PFSK-1 (cell line): ENCODE results near the gene WDR86.

Experiments
- REST ChIP-seq, 2 experiments: IDR thresholded peaks; 2 replicates each; pipeline versions ENCODE4 v1.6.1 to v1.8.0; 2011 to 2012; ENCODE audit warnings: low read depth in 2 of 2, low read length in 2 of 2, control low read depth in 1 of 2, inconsistent platforms in 1 of 2, mild to moderate bottlenecking in 1 of 2, moderate library complexity in 1 of 2; ENCODE audit not compliant: insufficient read depth in 1 of 2
- SIN3A ChIP-seq: IDR thresholded peaks from 2 replicates; pipeline ENCODE4 v1.6.1; 2012; ENCODE audit warnings: mild to moderate bottlenecking, low read length, moderate library complexity, borderline replicate concordance; ENCODE audit not compliant: insufficient read depth

DNA sequence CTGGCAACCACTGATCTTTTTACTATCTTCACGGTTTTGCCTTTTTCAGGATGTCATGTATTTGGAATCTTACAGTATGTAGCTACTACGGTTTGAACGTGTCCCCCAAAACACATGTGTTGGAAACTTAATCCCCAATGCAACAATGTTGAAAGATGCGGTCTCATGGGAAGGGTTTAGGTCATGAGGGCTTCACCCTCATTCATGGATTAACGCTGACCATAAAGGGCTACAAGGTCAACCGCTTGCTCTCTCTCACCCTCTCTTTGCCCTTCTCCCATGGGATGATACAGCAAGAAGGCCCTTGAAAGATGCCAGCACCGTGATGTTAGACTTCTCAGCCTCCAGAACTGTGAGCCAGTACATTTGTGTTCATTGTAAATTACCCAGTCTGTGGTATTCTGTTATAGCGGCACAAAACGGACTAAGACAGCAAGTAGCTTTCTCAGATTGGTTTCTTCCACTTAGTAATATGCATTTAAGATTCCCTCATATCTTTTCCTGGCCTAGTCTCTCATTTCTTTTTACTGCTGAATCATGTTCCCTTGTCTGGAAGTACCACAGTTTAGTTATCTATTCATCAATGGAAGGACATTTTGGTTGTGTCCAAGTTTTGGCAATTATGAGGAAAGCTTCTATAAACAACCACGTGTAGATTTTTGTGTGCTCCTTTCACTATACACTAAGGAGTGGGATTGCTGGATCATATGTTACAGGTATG is 33.1 kb upstream of the WDR86 start:
- TF ChIP-seq REST (IDR thresholded peaks at IDR 0.05; ENCODE audit: insufficient read depth in 1 of 2, low read depth in 2 of 2, low read length in 2 of 2) (no peak), SIN3A (no peak)
